Uterus (tissue), 4 donors: ENCODE data around the gene PPP1R27. TPM values are rescaled to one million over a fixed set of nuclear protein-coding genes. Genes with fewer than 3 reads are reported as not detected.

Experiments
- DNase-seq, 2 donors: peaks; one replicate each; pipeline ENCODE4 v3.0.0-alpha.2; 2019 to 2020
- H3K27ac ChIP-seq, 2 donors: fragments of 200-600 bp; sonication (generic); 1 replicate in 1 of 2; 2 replicates in 1 of 2; pipeline ENCODE4 v1.5.1; 2016 to 2018
- H3K27me3 ChIP-seq, 2 donors: fragments of 200-600 bp; sonication (generic); one replicate each; pipeline ENCODE4 v1.5.1; 2018 to 2019; ENCODE audit warnings: control low read depth in 1 of 2
- H3K36me3 ChIP-seq, 2 donors: fragments of 200-600 bp; sonication (generic); one replicate each; pipeline ENCODE4 v1.5.1; 2019; ENCODE audit warnings: control low read depth in 1 of 2
- H3K4me1 ChIP-seq, 2 donors: fragments of 200-600 bp; sonication (generic); one replicate each; pipeline ENCODE4 v1.5.1; 2018 to 2019; ENCODE audit warnings: control low read depth in 1 of 2
- H3K4me3 ChIP-seq, 2 donors: fragments of 200-600 bp; sonication (generic); 1 replicate in 1 of 2; 2 replicates in 1 of 2; pipeline ENCODE4 v1.5.1; 2018 to 2019; ENCODE audit warnings: mild to moderate bottlenecking in 1 of 2
- H3K9me3 ChIP-seq, 2 donors: fragments of 200-600 bp; sonication (generic); one replicate each; pipeline ENCODE4 v1.5.1; 2019; ENCODE audit warnings: control low read depth in 1 of 2
- CTCF ChIP-seq, 4 experiments: fragments of 200-600 bp in 2 of 4; fragments of 450-650 bp in 2 of 4; sonication (generic) in 2 of 4; IDR thresholded peaks; one replicate each; pipeline ENCODE4 v1.5.1; 2016 to 2019; ENCODE audit warnings: antibody characterized with exemption in 4 of 4, mild to moderate bottlenecking in 2 of 4, moderate library complexity in 1 of 4
- POLR2A ChIP-seq, 2 donors: fragments of 450-650 bp; IDR thresholded peaks; one replicate each; pipeline ENCODE4 v1.6.1; 2016; ENCODE audit warnings: antibody characterized with exemption in 2 of 2, mild to moderate bottlenecking in 1 of 2, moderate library complexity in 1 of 2
- intact Hi-C: fragments of 100-400 bp; cut with DNase I; formaldehyde crosslinking; loops from one replicate; pipeline ENCODE4 v1.15.1; 2023; ENCODE audit warnings: low total_unique reads
- total RNA-seq, 4 donors: library from RNA; depleted of rRNA in 3 of 4; stranded (reverse); fragments of >200 nt in 3 of 4; gene quantifications; one replicate each; pipeline versions ENCODE4 v1.1.0 to v1.2.4, GENCODE V29; 2014 to 2023
- donor health status: DM: yes; HTN: yes; CAD: no.

The PPP1R27 gene
- total RNA-seq, 4 donors from 2014 or later: 1.6 TPM; not detected in 3

GRCh38 chr17:81819708-81820107 is 15.1 kb downstream of the PPP1R27 start:
- TF ChIP-seq CTCF (IDR thresholded peaks at IDR 0.05): no peak
- TF ChIP-seq POLR2A (IDR thresholded peaks at IDR 0.05): no peak
- Histone ChIP-seq H3K4me3 (no peak overlapping the region), H3K27ac (no peak overlapping the region), H3K9me3 (no peaks in the 10 kb centered on the region), H3K27me3 (no peaks in the 10 kb centered on the region), H3K4me1 (no peaks in the 10 kb centered on the region), H3K36me3 (no peaks in the 10 kb centered on the region)
- no peak for DNase-seq
- intact Hi-C loops: no loop called here

GRCh38 chr17:81817758-81818147 is 17.1 kb downstream of the PPP1R27 start:
- Histone ChIP-seq H3K9me3 (no peaks in the 10 kb centered on the region), H3K36me3 (no peaks in the 10 kb centered on the region), H3K4me1 (no peaks in the 10 kb centered on the region), H3K27ac (no peak overlapping the region), H3K27me3 (no peaks in the 10 kb centered on the region), H3K4me3 (no peak overlapping the region)
- no peak for TF ChIP-seq POLR2A (IDR thresholded peaks at IDR 0.05)
- no peak for TF ChIP-seq CTCF (IDR thresholded peaks at IDR 0.05)
- DNase-seq: no peak
- intact Hi-C loops: no loop called here

- intact Hi-C loops: no loop called here
- no peak for TF ChIP-seq POLR2A (IDR thresholded peaks at IDR 0.05)
- no peak for TF ChIP-seq CTCF (IDR thresholded peaks at IDR 0.05)
- Histone ChIP-seq H3K4me1 (no peaks in the 10 kb centered on the region), H3K4me3 (no peak overlapping the region), H3K27ac (no peak overlapping the region), H3K9me3 (no peaks in the 10 kb centered on the region), H3K27me3 (no peaks in the 10 kb centered on the region), H3K36me3 (no peaks in the 10 kb centered on the region)
- DNase-seq: no peak
Measured at GRCh38 chr17:81815646-81815986, 19.2 kb downstream of the PPP1R27 start.

- Histone ChIP-seq H3K9me3 (no peaks in the 10 kb centered on the region), H3K36me3 (no peaks in the 10 kb centered on the region), H3K4me3 (no peak overlapping the region), H3K27ac (no peak overlapping the region), H3K27me3 (no peaks in the 10 kb centered on the region), H3K4me1 (no peaks in the 10 kb centered on the region)
- DNase-seq: no peak
- TF ChIP-seq CTCF (IDR thresholded peaks at IDR 0.05) (no peak), POLR2A (IDR thresholded peaks at IDR 0.05) (no peak)
- intact Hi-C loops: no loop called here
Measured at GRCh38 chr17:81814748-81815645, 19.9 kb downstream of the PPP1R27 start.

GRCh38 chr17:81813861-81814683 is 20.8 kb downstream of the PPP1R27 start:
- no peak for TF ChIP-seq CTCF (IDR thresholded peaks at IDR 0.05)
- TF ChIP-seq POLR2A (IDR thresholded peaks at IDR 0.05): no peak
- intact Hi-C loops: no loop called here
- DNase-seq: no peak
- H3K4me1 ChIP-seq: no peaks in the 10 kb centered on the region
- no peaks in the 10 kb centered on the region for H3K36me3 ChIP-seq
- H3K27me3 ChIP-seq: no peaks in the 10 kb centered on the region
- no peaks in the 10 kb centered on the region for H3K9me3 ChIP-seq
- H3K27ac ChIP-seq: no peak overlapping the region
- H3K4me3 ChIP-seq: no peak overlapping the region
